ENCODE data around the gene ZDHHC8.

The ZDHHC8 gene

GRCh38 chr22:20182365-20182764 is 50.8 kb downstream of the ZDHHC8 start:
- DNase-seq, result no peak

- DNase-seq, result no peak
Observed at GRCh38 chr22:20183101-20183500, 51.5 kb downstream of the ZDHHC8 start.

GRCh38 chr22:20183823-20184222 is 52.2 kb downstream of the ZDHHC8 start:
- DNase-seq, result no peak

GRCh38 chr22:20184501-20185165 is 53.0 kb downstream of the ZDHHC8 start:
- no peak for DNase-seq

- DNase-seq, result no peak
Observed at GRCh38 chr22:20185750-20186149, 54.1 kb downstream of the ZDHHC8 start.

- DNase-seq, result no peak
Observed at GRCh38 chr22:20186183-20186870, 54.7 kb downstream of the ZDHHC8 start.

- DNase-seq, result no peak
Observed at GRCh38 chr22:20186871-20187546, 55.4 kb downstream of the ZDHHC8 start.

- DNase-seq, result no peak
Observed at GRCh38 chr22:20187777-20188566, 56.4 kb downstream of the ZDHHC8 start.

GRCh38 chr22:20188567-20188877 is 56.9 kb downstream of the ZDHHC8 start:
- DNase-seq, result no peak

- no peak for DNase-seq
Observed at GRCh38 chr22:20191000-20191515, 59.5 kb downstream of the ZDHHC8 start.

- DNase-seq, result no peak
Observed at GRCh38 chr22:20191803-20192202, 60.2 kb downstream of the ZDHHC8 start.

- DNase-seq, result no peak
Observed at GRCh38 chr22:20192293-20192971, 60.8 kb downstream of the ZDHHC8 start.

GRCh38 chr22:20192972-20193760 is 61.6 kb downstream of the ZDHHC8 start:
- no peak for DNase-seq

GRCh38 chr22:20193761-20194494 is 62.3 kb downstream of the ZDHHC8 start:
- no peak for DNase-seq

GRCh38 chr22:20194681-20195593 is 63.3 kb downstream of the ZDHHC8 start:
- DNase-seq, result no peak

GRCh38 chr22:20196094-20196842 is 64.7 kb downstream of the ZDHHC8 start:
- no peak for DNase-seq

Measured in stimulated activated naive CD4-positive, alpha-beta T cell (primary cell).